A172 (cell line): ENCODE data around the gene CAGE1. TPM values are rescaled to one million over a fixed set of nuclear protein-coding genes. Genes with fewer than 3 reads are reported as not detected.
A peak's percentile ranks its signal among the peaks of the same experiment; 100 is the strongest.

ENCODE experiments used
- DNase-seq: peaks from one replicate; pipeline ENCODE4 v3.0.0-alpha.2; 2015; ENCODE audit warnings: low spot score
- total RNA-seq: library from RNA; depleted of rRNA; stranded (reverse); fragments of >200 nt; shearing (Covaris generic); gene quantifications from 2 replicates; pipeline ENCODE4 v1.2.3, GENCODE V29; 2014; rRNA removed

The CAGE1 gene
- total RNA-seq = not detected in 2 replicates

GRCh38 chr6:7389451-7390225 is at the start of gene CAGE1, which contains the start of gene RIOK1:
CAGE1 (minus strand) TSS chr6:7389742; CDS start chr6:7387173, 2,569 bp downstream.
RIOK1 (plus strand) TSS chr6:7389808; CDS start chr6:7390003, 195 bp downstream.
- peak; percentile 90 for DNase-seq

GRCh38 chr6:7439228-7439627 is 49.7 kb upstream of the CAGE1 start:
- DNase-seq = no peak

GRCh38 chr6:7438011-7438410 is 48.5 kb upstream of the CAGE1 start:
- no peak for DNase-seq

GRCh38 chr6:7434672-7435071 is 45.1 kb upstream of the CAGE1 start:
- no peak for DNase-seq

- DNase-seq = no peak
Observed at GRCh38 chr6:7433121-7433617, 43.6 kb upstream of the CAGE1 start.

- no peak for DNase-seq
Observed at GRCh38 chr6:7432391-7433120, 43.0 kb upstream of the CAGE1 start.

GRCh38 chr6:7431674-7432390 is 42.3 kb upstream of the CAGE1 start:
- DNase-seq = no peak

GRCh38 chr6:7431313-7431673 is 41.8 kb upstream of the CAGE1 start:
- DNase-seq = no peak

GRCh38 chr6:7426447-7427169 is 37.1 kb upstream of the CAGE1 start:
- no peak for DNase-seq

GRCh38 chr6:7425808-7426190 is 36.3 kb upstream of the CAGE1 start:
- DNase-seq = no peak

GRCh38 chr6:7424967-7425807 is 35.6 kb upstream of the CAGE1 start:
- peak; percentile 32 for DNase-seq

- DNase-seq = no peak
Observed at GRCh38 chr6:7424058-7424457, 34.5 kb upstream of the CAGE1 start.

GRCh38 chr6:7421066-7421465 is 31.5 kb upstream of the CAGE1 start:
- no peak for DNase-seq

- no peak for DNase-seq
Observed at GRCh38 chr6:7419065-7419464, 29.5 kb upstream of the CAGE1 start.

GRCh38 chr6:7418238-7418905 is 28.8 kb upstream of the CAGE1 start:
- no peak for DNase-seq

GRCh38 chr6:7417684-7418083 is 28.1 kb upstream of the CAGE1 start:
- DNase-seq = no peak

GRCh38 chr6:7414811-7415210 is 25.3 kb upstream of the CAGE1 start:
- DNase-seq = peak; percentile 69

- no peak for DNase-seq
Observed at GRCh38 chr6:7413151-7413823, 23.7 kb upstream of the CAGE1 start.

GRCh38 chr6:7411328-7411727 is 21.8 kb upstream of the CAGE1 start:
- no peak for DNase-seq

- DNase-seq = no peak
Observed at GRCh38 chr6:7410851-7411250, 21.3 kb upstream of the CAGE1 start.
